T-cell (primary cell): ENCODE data around the gene SIPA1L3. TPM values are rescaled to one million over a fixed set of nuclear protein-coding genes. Genes with fewer than 3 reads are reported as not detected.

Experiments
- ATAC-seq, 4 experiments: fragments of 200-7000 bp in 3 of 4; fragments of 150-1000 bp in 1 of 4; cut with Tn5 transposase; replicated peaks in 1 of 4; 1 replicate in 3 of 4; 2 replicates in 1 of 4; pipeline ENCODE4 v1.10.0; 2021; ENCODE audit warnings: moderate library complexity in 3 of 4, mild to moderate bottlenecking in 2 of 4, moderate number of reproducible peaks in 1 of 4
- CTCF ChIA-PET, 2 donors: fragments of 300-600 bp; sonication (Branson Sonifier 250); formaldehyde crosslinking; loops; one replicate each; lab custom pipeline; 2022; ENCODE audit warnings: antibody characterized with exemption in 2 of 2; lab: Charles Lee
- POLR2A ChIA-PET, 2 donors: fragments of 300-600 bp; sonication (Branson Sonifier 250); formaldehyde crosslinking; loops; one replicate each; lab custom pipeline; 2022; ENCODE audit warnings: antibody characterized with exemption in 2 of 2; lab: Charles Lee
- DNase-seq, 35 experiments: peaks; one replicate each; pipeline versions ENCODE4 v3.0.0 to v3.0.0-alpha.2; 2013 to 2023
- H3K27ac ChIP-seq: one replicate; pipeline ENCODE4 v1.5.1; 2013; ENCODE audit warnings: low read length
- H3K27me3 ChIP-seq, 2 experiments: replicated peaks in 1 of 2; 1 replicate in 1 of 2; 2 replicates in 1 of 2; pipeline versions ENCODE4 v1.6.1 to v1.7.0; 2013; ENCODE audit warnings: low read length in 1 of 2, mixed read lengths in 1 of 2; ENCODE audit not compliant: control insufficient read depth in 2 of 2, insufficient read depth in 2 of 2; ENCODE audit errors: extremely low read depth in 1 of 2
- H3K36me3 ChIP-seq, 2 donors: 1 replicate in 1 of 2; 2 replicates in 1 of 2; pipeline versions ENCODE4 v1.6.1 to v1.7.0; 2013; ENCODE audit warnings: low read length in 1 of 2; ENCODE audit not compliant: control insufficient read depth in 2 of 2, insufficient read depth in 1 of 2; ENCODE audit errors: extremely low read depth in 1 of 2
- H3K4me1 ChIP-seq, 2 experiments: 1 replicate in 1 of 2; 2 replicates in 1 of 2; pipeline versions ENCODE4 v1.6.1 to v1.7.0; 2013; ENCODE audit warnings: low read length in 2 of 2, mixed read lengths in 1 of 2; ENCODE audit not compliant: insufficient read depth in 2 of 2, control insufficient read depth in 1 of 2; ENCODE audit errors: extremely low read depth in 1 of 2
- H3K4me3 ChIP-seq, 2 donors: 1 replicate in 1 of 2; 2 replicates in 1 of 2; pipeline versions ENCODE4 v1.5.1 to v1.7.0; 2013; ENCODE audit warnings: mild to moderate bottlenecking in 2 of 2, low read length in 1 of 2, moderate library complexity in 1 of 2; ENCODE audit not compliant: control insufficient read depth in 1 of 2; ENCODE audit errors: extremely low read depth in 1 of 2
- H3K9me3 ChIP-seq: 2 replicates; pipeline ENCODE4 v1.7.0; 2013
- H3K27ac Mint-ChIP-seq, 2 donors: one replicate each; pipeline ENCODE4 v1.8.0; 2020 to 2021; ENCODE audit warnings: mild to moderate bottlenecking in 2 of 2, mixed read lengths in 2 of 2
- H3K27me3 Mint-ChIP-seq, 2 donors: one replicate each; pipeline ENCODE4 v1.8.0; 2021 to 2022; ENCODE audit warnings: mixed read lengths in 2 of 2
- H3K36me3 Mint-ChIP-seq: one replicate; pipeline ENCODE4 v1.8.0; 2021; ENCODE audit warnings: mixed read lengths
- H3K4me1 Mint-ChIP-seq, 3 donors: one replicate each; pipeline ENCODE4 v1.8.0; 2020 to 2022; ENCODE audit warnings: mixed read lengths in 3 of 3, mild to moderate bottlenecking in 1 of 3
- H3K4me3 Mint-ChIP-seq, 3 donors: one replicate each; pipeline ENCODE4 v1.8.0; 2020 to 2022; ENCODE audit warnings: mild to moderate bottlenecking in 3 of 3, mixed read lengths in 3 of 3, moderate library complexity in 3 of 3
- H3K9me3 Mint-ChIP-seq, 3 donors: one replicate each; pipeline ENCODE4 v1.8.0; 2020 to 2022; ENCODE audit warnings: mixed read lengths in 3 of 3
- WGBS: methylation state at CpG from one replicate; pipeline ENCODE4 v1.1.5; 2013; ENCODE audit warnings: missing lambda C conversion rate; ENCODE audit not compliant: insufficient coverage; 5-methylcytosine and 5-hydroxymethylcytosine counted together
- total RNA-seq, 35 experiments: library from RNA in 6 of 35; stranded (reverse) in 6 of 35; fragments of 120-200 nt in 1 of 35; gene quantifications; one replicate each; pipeline versions ENCODE4 v1.2.1 to v1.2.4 and lab custom pipeline; 2013 to 2026

Gene SIPA1L3
- total RNA-seq, 5 donors from 2014 or later (not counting 1 experiment from before 2014, with no cell fraction given), result 26.2 to 40.6 (median 35.5) TPM

DNA sequence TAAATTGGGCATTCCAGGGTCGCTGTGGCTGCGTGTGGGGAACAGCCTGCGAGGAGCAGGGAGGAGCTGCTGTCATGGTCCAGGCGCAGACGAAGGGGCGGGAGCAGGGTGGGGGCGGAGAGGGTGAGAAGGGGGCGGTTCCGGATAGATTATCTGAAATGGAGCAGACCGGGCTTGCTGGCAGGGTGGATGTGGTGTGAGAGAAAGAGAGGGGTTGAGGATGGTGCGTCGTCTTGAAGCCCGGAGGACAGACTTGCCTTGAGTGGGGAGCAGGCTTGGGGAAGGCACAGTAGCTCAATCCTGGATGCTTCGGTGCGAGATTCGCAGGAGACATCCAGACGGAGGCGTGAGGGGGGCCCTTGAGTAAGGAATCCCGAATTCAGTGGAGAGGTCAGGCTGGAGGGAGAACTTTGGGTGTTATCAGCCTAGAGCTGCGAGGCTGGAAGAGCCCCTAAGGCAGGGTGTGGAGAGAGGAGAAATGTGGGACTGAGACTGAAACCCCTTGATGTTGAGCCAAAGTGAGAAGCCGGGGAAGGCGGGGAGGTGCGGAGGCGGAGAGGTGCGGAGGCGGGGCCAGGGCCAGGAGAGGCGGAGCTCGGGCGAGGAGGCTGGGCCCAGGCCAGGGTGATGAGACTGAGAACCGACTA is 276.4 kb downstream of the SIPA1L3 start:
- ChIA-PET POLR2A (no interaction called here), CTCF (no interaction called here)
- Mint-ChIP-seq H3K27me3 (no peaks in the 10 kb centered on the region), H3K4me3 (no peak overlapping the region), H3K36me3 (peaks cover 49% of the 10 kb centered on the region), H3K9me3 (peaks cover 3 to 14% (median 6%) of the 10 kb centered on the region in 3 donors), H3K27ac (no peak overlapping the region), H3K4me1 (no peaks in the 10 kb centered on the region)
- ATAC-seq, result no peak
- no peak for DNase-seq
- no peaks in the 10 kb centered on the region for H3K27me3 ChIP-seq
- WGBS, result 91% methylated on average over 30 of the region's 30 CpGs
- no peak overlapping the region for H3K27ac ChIP-seq
- H3K9me3 ChIP-seq, result no peaks in the 10 kb centered on the region
- H3K4me3 ChIP-seq, result no peak overlapping the region
- H3K4me1 ChIP-seq, result no peaks in the 10 kb centered on the region
- H3K36me3 ChIP-seq, result peaks cover 9 to 12% of the 10 kb centered on the region in 2 donors

- peaks cover 45% of the 10 kb centered on the region for H3K36me3 Mint-ChIP-seq
- H3K36me3 ChIP-seq, result peaks cover 9 to 10% of the 10 kb centered on the region in 2 donors
Observed at GRCh38 chr19:38184815-38185214, 277.8 kb downstream of the SIPA1L3 start.

GRCh38 chr19:38185562-38185961 is 278.6 kb downstream of the SIPA1L3 start:
- Histone ChIP-seq H3K9me3 (no peaks in the 10 kb centered on the region), H3K27ac (no peak overlapping the region), H3K36me3 (peaks cover 9 to 10% of the 10 kb centered on the region in 2 donors), H3K4me1 (no peaks in the 10 kb centered on the region), H3K27me3 (no peaks in the 10 kb centered on the region), H3K4me3 (no peak overlapping the region)
- Mint-ChIP-seq H3K4me3 (no peak overlapping the region), H3K27me3 (no peaks in the 10 kb centered on the region), H3K4me1 (no peaks in the 10 kb centered on the region), H3K27ac (no peak overlapping the region), H3K9me3 (peaks cover 0 to 5% (median 0%) of the 10 kb centered on the region in 3 donors), H3K36me3 (peaks cover 47% of the 10 kb centered on the region)
- ChIA-PET CTCF (no interaction called here), POLR2A (no interaction called here)
- ATAC-seq (no peak), DNase-seq (no peak)
- 99% methylated on average over 7 of the region's 10 CpGs for WGBS

More at GRCh38 chr19:38184815-38185214, 277.8 kb downstream of the SIPA1L3 start:
- H3K9me3 Mint-ChIP-seq, result peaks cover 0 to 5% (median 0%) of the 10 kb centered on the region in 3 donors
- DNase-seq (no peak), ATAC-seq (no peak)
- no peaks in the 10 kb centered on the region for H3K4me1 ChIP-seq
- H3K27ac Mint-ChIP-seq, result no peak overlapping the region
- H3K27me3 Mint-ChIP-seq, result no peaks in the 10 kb centered on the region
- H3K9me3 ChIP-seq, result no peaks in the 10 kb centered on the region
- H3K4me3 ChIP-seq, result no peak overlapping the region
- no peaks in the 10 kb centered on the region for H3K27me3 ChIP-seq
- no peaks in the 10 kb centered on the region for H3K4me1 Mint-ChIP-seq
- ChIA-PET POLR2A (no interaction called here), CTCF (interaction anchor here in 1 of 2 donors (0.6 kb wide), 1 partner anchor 467 kb away, joined by 6 read pairs; no protein-coding TSS in a partner anchor)
- no peak overlapping the region for H3K27ac ChIP-seq
- no peak overlapping the region for H3K4me3 Mint-ChIP-seq
- 91% methylated on average over 9 of the region's 9 CpGs for WGBS

DNA sequence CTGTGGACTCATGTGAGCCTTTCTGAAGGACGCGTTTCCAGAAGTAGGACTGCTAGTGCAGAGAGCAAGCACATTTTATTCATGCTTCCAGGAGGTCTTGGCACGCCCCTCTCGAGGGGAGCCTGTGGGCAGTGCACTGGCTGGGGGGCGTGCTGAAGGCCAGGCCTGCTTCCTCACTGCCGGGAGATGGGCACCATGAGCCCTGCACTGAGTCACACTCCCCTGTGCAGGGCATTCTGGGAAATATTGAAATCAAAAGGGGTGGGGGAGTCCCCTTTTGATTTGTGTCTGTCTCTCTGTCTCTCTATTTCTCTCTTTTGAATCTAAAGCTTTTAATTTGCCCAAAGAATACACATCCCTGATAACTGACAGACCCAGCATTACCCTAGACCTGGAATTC is 283.1 kb downstream of the SIPA1L3 start:
- Mint-ChIP-seq H3K4me3 (no peak overlapping the region), H3K4me1 (no peaks in the 10 kb centered on the region), H3K36me3 (peaks cover 38% of the 10 kb centered on the region), H3K9me3 (peaks cover 0 to 1% (median 0%) of the 10 kb centered on the region in 3 donors), H3K27me3 (no peaks in the 10 kb centered on the region), H3K27ac (no peak overlapping the region)
- no peaks in the 10 kb centered on the region for H3K9me3 ChIP-seq
- peaks cover 2 to 4% of the 10 kb centered on the region in 2 donors for H3K36me3 ChIP-seq
- ATAC-seq (no peak), DNase-seq (no peak)
- POLR2A ChIA-PET, result no interaction called here
- no peak overlapping the region for H3K27ac ChIP-seq
- no peak overlapping the region for H3K4me3 ChIP-seq
- CTCF ChIA-PET, result no interaction called here
- H3K4me1 ChIP-seq, result no peaks in the 10 kb centered on the region
- H3K27me3 ChIP-seq, result no peaks in the 10 kb centered on the region
- WGBS, result 67% methylated on average over 3 of the region's 6 CpGs

- no peak for DNase-seq
- POLR2A ChIA-PET, result no interaction called here
- 86% methylated on average over 4 of the region's 6 CpGs for WGBS
Observed at GRCh38 chr19:38190793-38191192, 283.8 kb downstream of the SIPA1L3 start.

DNA sequence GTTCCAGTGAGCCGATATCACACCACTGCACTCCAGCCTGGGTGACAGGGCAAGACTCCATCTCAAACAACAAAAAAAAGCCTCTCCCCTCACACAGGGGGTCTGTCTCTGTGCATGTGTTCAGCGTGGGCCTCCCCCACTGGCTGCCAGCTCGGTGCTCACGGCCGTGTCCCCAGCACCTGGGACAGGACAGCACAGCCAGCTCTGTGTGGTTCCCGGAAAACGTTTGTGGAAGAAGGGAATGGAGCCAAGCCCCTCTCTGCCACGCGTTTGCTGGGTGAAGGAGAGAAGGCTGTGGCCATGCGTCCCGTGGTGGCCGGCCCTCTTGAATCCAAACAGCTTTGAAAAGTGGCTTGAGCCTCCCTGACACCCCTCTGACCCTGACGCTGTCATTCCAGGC is 284.7 kb downstream of the SIPA1L3 start:
- Mint-ChIP-seq H3K36me3 (peaks cover 44% of the 10 kb centered on the region), H3K27me3 (no peaks in the 10 kb centered on the region), H3K9me3 (peaks cover 0 to 6% (median 0%) of the 10 kb centered on the region in 3 donors), H3K4me3 (no peak overlapping the region), H3K4me1 (peaks cover 0 to 4% (median 0%) of the 10 kb centered on the region in 3 donors), H3K27ac (no peak overlapping the region)
- Histone ChIP-seq H3K9me3 (no peaks in the 10 kb centered on the region), H3K36me3 (peaks cover 0 to 2% of the 10 kb centered on the region in 2 donors), H3K27me3 (no peaks in the 10 kb centered on the region), H3K4me3 (no peak overlapping the region), H3K27ac (no peak overlapping the region), H3K4me1 (no peaks in the 10 kb centered on the region)
- ATAC-seq, result no peak
- WGBS, result 91% methylated on average over 12 of the region's 13 CpGs
- ChIA-PET POLR2A (no interaction called here), CTCF (interaction anchor here in 1 of 2 donors (0.6 kb wide), 1 partner anchor 46 kb away, joined by 3 read pairs; no protein-coding TSS in a partner anchor)
- no peak for DNase-seq

More at GRCh38 chr19:38190793-38191192, 283.8 kb downstream of the SIPA1L3 start:
- Histone ChIP-seq H3K27me3 (no peaks in the 10 kb centered on the region), H3K4me1 (no peaks in the 10 kb centered on the region), H3K36me3 (peaks cover 2% of the 10 kb centered on the region in 2 donors), H3K27ac (no peak overlapping the region), H3K9me3 (no peaks in the 10 kb centered on the region), H3K4me3 (no peak overlapping the region)
- Mint-ChIP-seq H3K4me3 (no peak overlapping the region), H3K4me1 (no peaks in the 10 kb centered on the region), H3K27me3 (no peaks in the 10 kb centered on the region), H3K9me3 (peaks cover 0 to 6% (median 0%) of the 10 kb centered on the region in 3 donors), H3K27ac (no peak overlapping the region), H3K36me3 (peaks cover 39% of the 10 kb centered on the region)
- CTCF ChIA-PET, result no interaction called here
- no peak for ATAC-seq
